Cardiac atrium fibroblast (primary cell): ENCODE measurements around the gene MCCC1. TPM values are rescaled to one million over a fixed set of nuclear protein-coding genes. Genes with fewer than 3 reads are reported as not detected.

Experiments
- total RNA-seq: library from RNA; depleted of rRNA; stranded (reverse); fragments of >200 nt; gene quantifications from 2 replicates; pipeline ENCODE4 v1.2.3, GENCODE V29; 2015

The MCCC1 gene
- total RNA-seq: 9.7 and 9.9 TPM in 2 replicates

DNA sequence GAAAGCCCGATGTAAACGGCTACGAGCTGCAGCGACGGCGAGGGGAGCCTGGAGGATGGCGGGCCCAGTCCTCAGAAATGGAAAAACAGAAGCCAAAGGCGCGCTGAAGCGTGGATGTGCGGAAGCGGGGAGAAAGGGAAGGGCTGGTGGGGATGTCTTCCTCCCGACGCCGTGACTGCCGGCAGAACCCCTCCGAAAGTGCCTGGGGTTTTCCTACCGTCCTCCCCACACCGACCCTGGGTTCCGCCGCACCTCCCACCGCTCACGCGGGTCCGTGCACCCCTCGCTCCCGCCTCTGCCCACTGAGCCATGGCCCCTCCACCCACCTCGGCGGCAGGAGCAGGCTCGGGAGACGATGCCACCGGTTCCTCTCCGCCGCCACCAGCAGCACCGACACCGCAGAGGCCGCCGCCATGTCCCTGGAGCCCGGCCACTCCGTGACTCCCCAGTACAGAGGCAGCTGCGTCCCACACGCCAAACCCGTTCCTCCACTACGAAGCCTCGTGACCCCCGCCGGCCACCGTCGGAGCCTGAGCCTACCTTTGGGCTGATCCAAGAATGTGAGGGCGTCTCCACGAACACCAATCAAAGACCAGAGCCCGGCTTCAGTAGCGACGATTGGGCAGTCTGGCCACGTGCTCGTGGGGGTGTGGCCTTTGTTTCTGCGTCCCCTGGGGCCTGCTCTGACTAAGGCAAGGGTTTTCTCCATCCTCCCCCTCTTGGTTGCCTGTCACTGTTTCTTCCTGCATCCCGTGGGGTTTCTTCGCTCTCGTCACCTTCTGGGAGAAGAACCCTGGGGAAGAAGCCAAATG is at the start of gene MCCC1:
MCCC1 (minus strand) TSS at position 471 of the 812 bp plus-strand sequence; CDS start at position 415, 56 bp downstream.

DNA sequence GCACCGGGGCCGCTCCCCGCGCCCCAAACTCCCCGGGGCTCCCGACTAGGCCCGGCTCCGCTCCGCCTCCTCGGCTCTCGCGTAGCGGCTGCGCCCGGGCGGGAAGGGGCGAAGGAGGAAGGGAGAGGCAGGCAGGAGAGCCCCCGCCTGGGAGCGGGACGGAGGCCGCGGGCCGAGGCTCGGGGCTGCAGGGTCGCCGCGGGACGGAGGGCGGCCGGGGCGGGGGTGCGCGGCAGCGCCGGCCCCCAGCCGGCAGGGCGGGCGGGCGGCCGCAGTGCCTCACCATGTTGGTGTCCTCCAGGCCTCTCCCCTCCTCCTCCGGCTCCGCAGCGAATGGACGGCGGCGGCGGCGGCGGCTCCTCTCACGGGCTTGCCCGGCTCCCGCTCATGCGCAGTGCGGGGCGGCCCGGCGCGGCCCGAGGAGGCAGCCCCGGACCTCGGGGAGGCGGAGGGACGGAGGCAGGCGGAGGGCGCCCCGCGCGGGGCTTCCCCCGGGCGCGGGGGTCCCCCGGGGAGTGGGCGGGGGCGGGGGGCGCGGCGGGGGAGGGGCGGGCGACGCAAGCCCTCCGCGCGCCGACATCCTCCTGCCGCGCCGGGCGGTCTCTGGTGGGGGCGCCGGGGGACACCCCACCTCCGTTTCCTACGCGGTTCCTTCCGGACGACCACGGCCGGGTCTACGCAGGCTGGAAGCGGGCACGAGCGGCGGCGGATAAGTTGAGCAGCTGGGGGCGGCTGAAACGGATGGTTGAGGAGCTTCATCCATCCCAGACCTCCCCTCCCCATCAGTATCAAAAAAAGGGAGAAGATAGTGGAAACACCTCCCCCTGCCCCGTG is 118.9 kb downstream of the MCCC1 start, which contains the start of gene DCUN1D1:
DCUN1D1 (minus strand) TSS at position 335 of the 834 bp plus-strand sequence; CDS start at position 286, 49 bp downstream.

Other genes with a start within 250 kb of the MCCC1 start
- 20.4 and 25.5 TPM in 2 replicates for gene DCUN1D1, start 119.0 kb downstream of the MCCC1 start, total RNA-seq
- gene LAMP3, start 63.2 kb upstream of the MCCC1 start, total RNA-seq: 0.16 TPM in 1 of 2 replicates, not detected in the other
- 5.6 and 7.8 TPM in 2 replicates for gene B3GNT5, start 153.8 kb upstream of the MCCC1 start, total RNA-seq